Urinary bladder (tissue), 4 donors: ENCODE measurements around the gene KLC4. TPM values are rescaled to one million over a fixed set of nuclear protein-coding genes. Genes with fewer than 3 reads are reported as not detected.
A peak's percentile ranks its signal among the peaks of the same experiment; 100 is the strongest.
"Not testable (repeated sequence)": the region's sequence is repeated elsewhere in the genome, so short reads cannot be mapped to it uniquely, and the experiment has no call there.

Experiments used
- DNase-seq: peaks from one replicate; pipeline ENCODE4 v3.0.0-alpha.2; 2015; ENCODE audit errors: extremely low spot score
- H3K27ac ChIP-seq: one replicate; pipeline ENCODE4 v1.5.1; 2013; ENCODE audit warnings: low read depth, mild to moderate bottlenecking, moderate library complexity
- H3K36me3 ChIP-seq: one replicate; pipeline ENCODE4 v1.6.1; 2013; ENCODE audit warnings: mild to moderate bottlenecking, moderate library complexity; ENCODE audit not compliant: insufficient read depth
- H3K4me1 ChIP-seq: one replicate; pipeline ENCODE4 v1.6.1; 2013; ENCODE audit warnings: mild to moderate bottlenecking, moderate library complexity; ENCODE audit not compliant: insufficient read depth
- H3K4me3 ChIP-seq: one replicate; pipeline ENCODE4 v1.5.1; 2013; ENCODE audit warnings: low read depth, low read length
- WGBS: extraction: QIAGEN DNeasy Blood & Tissue Kit; methylation state at CpG from one replicate; pipeline ENCODE4 v1.1.7; 2013; 5-methylcytosine and 5-hydroxymethylcytosine counted together
- polyA plus RNA-seq: library from polyadenylated mRNA; stranded (reverse); fragments of 200-250 nt; gene quantifications from one replicate; pipeline ENCODE4 v1.2.3, GENCODE V29; 2013
- total RNA-seq: library from RNA; depleted of rRNA; stranded (reverse); fragments of >200 nt; gene quantifications from one replicate; pipeline ENCODE4 v1.2.3, GENCODE V29; 2014
- donor health status: healthy with polysubstance abuse.
- donor health status: healthy.

The KLC4 gene
- total and polyA plus RNA-seq, 2 donors, result 17.1 to 31.9 TPM

DNA sequence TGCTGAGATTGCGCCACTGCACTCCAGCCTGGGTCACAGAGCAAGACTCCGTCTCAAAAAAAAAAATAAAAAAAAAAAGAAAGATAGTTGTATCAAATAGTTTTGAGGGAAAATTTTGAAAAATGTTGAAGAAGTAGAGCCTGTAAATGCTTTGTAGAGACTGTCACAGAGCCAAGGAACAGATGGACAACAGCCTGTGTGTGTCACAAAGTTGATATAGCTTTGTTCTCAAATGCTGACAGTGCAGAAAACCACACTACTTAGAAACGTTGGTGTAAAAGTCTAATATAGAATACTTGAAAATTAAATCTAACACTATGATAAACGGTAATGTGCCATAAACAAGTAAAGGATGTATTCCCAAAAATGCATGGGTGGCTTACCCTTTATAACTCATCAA is 42.1 kb downstream of the KLC4 start:
- 55% methylated on average over 4 of the region's 4 CpGs for WGBS
- H3K27ac ChIP-seq, result no peak overlapping the region

DNA sequence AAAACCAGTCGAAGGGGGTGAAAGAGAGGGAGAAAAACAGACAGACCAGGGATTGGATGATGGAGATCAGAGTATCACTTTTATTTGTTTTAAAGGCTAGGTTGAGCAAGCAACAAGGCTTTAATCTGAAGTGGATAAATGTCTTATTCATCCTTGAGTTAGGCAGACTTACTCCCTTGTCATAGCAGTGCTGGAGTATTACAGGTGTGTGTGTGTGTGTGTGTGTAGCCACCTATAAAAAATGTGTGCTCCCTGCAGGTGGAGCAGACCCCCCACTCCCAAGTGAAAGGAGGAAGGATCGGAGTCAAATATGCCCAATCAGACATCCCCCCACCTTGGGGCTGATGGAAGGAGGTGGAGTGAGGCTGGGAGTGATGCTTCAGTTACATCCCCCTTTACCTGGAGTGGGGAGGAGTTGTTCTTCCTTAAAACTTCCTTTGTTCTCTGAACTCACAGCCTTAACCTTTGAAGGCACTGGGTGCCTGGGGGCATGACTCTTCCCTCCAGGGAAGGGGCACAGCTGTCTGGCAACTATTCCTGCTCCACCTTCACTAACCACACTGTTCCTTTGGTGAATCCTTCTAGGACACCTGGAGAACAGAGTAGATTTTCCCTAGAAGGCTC is 43.9 kb downstream of the KLC4 start:
- Histone ChIP-seq H3K36me3 (no peaks in the 10 kb centered on the region), H3K4me3 (no peak overlapping the region), H3K27ac (no peak overlapping the region), H3K4me1 (no peaks in the 10 kb centered on the region)
- no peak for DNase-seq
- WGBS, result 64% methylated on average over 2 of the region's 2 CpGs

More for the DNA sequence above, 42.1 kb downstream of the KLC4 start:
- DNase-seq, result no peak
- Histone ChIP-seq H3K36me3 (no peaks in the 10 kb centered on the region), H3K4me3 (no peak overlapping the region), H3K4me1 (no peaks in the 10 kb centered on the region)

DNA sequence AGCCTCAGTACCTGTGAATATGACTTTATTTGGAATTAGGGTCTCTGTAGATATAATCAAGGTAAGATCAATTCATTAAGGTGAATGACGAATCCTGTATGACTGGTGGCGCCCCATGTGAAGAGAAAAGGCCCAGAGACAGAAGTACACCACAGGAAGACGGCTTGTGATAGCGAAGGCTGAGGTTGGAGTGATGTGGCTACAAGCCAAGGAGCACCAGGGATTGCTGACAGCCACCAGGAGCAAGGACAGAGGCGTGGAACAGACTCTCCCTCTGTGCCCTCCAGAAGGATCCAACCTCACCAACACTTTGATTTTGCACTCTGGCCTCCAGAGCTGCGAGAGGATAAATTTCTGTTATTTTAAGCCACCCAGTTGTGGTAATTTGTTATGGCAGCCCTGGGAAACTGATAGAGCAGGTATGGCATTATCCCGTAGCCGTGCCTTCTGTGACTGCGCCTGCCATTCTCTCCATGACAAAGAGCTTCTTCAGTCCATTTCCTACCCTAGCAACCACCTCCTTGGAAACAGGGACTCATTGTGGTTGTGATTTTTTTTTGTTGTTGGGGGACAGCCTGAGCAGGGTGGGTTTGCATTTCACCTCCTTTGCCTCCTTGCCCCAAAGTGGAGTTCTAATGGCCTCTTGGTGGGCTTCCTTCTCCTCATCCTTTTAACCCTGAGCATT is 46.2 kb downstream of the KLC4 start:
- Histone ChIP-seq H3K4me1 (no peaks in the 10 kb centered on the region), H3K27ac (no peak overlapping the region), H3K36me3 (no peaks in the 10 kb centered on the region), H3K4me3 (no peak overlapping the region)
- 95% methylated on average over 9 of the region's 9 CpGs for WGBS
- DNase-seq, result no peak

DNA sequence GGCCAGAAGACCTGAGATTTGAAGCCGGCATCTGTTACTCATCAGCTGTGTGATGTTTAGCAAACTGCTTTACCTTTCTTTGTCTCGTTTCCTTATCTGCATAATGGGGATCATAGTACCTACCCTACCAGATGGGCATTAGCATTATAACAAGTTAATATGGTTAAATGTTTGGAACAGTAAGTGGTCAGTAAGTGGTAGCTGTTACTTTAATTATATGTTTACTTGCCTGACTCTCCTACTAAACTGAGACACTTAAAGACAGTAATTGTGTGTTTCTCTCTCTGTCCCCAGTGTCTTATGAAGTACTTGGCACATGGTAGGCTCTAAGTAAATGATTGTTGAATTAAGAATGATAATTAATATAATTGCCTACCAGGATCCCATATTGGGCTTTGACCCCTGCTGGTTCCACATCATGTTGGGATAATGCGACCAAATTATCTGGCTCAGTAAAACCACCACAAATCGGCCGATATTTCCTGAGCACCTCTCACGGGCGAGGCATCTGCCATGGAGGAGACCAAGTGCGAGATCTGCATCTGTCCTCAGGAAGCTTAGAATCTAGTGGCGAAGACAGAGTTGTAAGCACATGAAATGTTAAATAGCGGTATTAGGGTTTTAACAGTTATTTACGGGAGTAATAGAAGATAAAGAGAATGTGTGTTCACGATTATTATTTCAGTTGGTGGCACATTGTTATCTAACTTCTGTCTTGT is 48.1 kb downstream of the KLC4 start:
- no peak for DNase-seq
- Histone ChIP-seq H3K4me3 (no peak overlapping the region), H3K4me1 (no peaks in the 10 kb centered on the region), H3K27ac (no peak overlapping the region), H3K36me3 (no peaks in the 10 kb centered on the region)
- 91% methylated on average over 12 of the region's 12 CpGs for WGBS

DNA sequence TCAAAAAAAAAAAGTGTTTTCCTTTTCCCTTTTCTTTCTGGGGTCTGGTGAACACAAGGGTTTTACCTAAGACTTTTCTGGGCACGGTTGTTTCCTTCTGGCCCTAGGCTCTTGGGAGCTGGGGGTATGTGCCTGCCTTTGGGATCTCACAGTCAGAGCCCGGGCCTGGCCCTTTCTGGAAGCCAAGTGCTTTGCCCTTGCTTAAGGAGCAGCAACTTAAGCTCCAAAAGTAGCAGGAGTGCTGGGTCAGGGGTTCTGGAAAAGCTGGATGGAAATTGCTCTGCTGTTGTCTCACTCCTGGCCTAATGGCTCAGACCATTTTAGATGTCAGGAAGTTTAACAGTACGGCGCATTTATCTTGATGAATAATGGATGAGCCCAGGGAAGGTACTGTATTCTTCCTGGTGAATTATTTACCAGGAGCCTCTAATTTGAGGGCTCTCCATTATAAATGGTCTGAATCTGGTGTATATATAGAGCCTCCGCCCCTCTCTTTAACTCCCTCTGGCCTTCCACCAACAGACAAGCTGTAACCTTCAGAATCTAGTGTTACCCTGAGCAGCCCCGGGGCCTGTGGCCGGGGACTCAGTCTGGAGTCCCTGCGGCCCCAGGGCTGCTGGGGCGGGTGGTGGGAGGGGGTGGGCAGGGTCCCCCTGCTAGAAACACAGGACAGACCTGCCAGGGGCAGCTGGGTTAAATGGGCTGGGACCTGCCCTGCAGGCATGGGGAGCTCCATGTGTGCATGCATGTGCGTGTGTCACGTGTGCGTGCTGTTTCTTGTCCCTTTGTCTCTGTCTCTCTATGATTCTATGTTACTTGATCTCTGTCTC is 54.2 kb downstream of the KLC4 start:
- no peak for DNase-seq
- WGBS, result 45% methylated on average over 12 of the region's 12 CpGs
- peak overlapping the region; percentile 72 for H3K27ac ChIP-seq
- H3K4me3 ChIP-seq, result no peak overlapping the region
- H3K36me3 ChIP-seq, result no peaks in the 10 kb centered on the region
- H3K4me1 ChIP-seq, result peaks cover 3% of the 10 kb centered on the region

DNA sequence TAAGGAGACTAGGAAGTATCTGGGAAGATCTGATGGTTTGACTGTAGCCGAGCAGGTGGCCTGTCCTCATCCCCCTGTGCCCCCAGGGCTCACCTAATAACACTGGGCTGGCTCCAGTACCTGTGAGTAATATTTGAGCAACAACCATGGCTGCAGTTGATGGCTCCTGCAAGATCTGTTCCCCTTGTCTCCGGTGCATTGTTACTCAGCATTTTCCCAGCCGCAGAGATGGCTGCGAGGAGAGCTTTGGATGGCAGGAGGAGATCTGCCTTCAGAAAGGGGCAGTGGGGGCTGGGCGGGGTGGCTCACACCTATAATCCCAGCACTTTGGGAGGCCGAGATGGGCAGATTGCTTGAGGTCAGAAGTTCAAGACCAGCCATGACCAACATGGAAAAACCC is 55.9 kb downstream of the KLC4 start:
- DNase-seq, result no peak

DNA sequence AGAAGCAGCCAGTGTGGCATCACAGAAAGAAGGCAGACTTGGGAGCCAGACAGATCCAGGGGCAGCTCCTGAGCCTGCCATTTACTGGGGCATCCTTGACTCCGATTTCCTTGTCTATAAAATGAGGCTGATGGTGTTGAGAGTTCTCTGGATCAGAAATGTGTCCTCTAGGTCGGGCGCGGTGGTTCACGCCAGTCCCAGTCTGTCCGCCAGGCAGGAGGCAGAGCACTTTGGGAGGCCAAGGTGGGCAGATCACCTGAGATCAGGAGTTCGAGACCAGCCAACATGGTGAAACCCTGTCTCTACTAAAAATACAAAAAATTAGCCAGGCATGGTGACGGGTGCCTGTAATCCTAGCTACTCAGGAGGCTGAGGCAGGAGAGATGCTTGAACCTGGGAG is 58.0 kb downstream of the KLC4 start:
- 96% methylated on average over 8 of the region's 8 CpGs for WGBS

More for the DNA sequence above, 55.9 kb downstream of the KLC4 start:
- Histone ChIP-seq H3K4me1 (peaks cover 3% of the 10 kb centered on the region), H3K36me3 (no peaks in the 10 kb centered on the region), H3K27ac (no peak overlapping the region), H3K4me3 (no peak overlapping the region)
- WGBS, result 87% methylated on average over 6 of the region's 6 CpGs

DNA sequence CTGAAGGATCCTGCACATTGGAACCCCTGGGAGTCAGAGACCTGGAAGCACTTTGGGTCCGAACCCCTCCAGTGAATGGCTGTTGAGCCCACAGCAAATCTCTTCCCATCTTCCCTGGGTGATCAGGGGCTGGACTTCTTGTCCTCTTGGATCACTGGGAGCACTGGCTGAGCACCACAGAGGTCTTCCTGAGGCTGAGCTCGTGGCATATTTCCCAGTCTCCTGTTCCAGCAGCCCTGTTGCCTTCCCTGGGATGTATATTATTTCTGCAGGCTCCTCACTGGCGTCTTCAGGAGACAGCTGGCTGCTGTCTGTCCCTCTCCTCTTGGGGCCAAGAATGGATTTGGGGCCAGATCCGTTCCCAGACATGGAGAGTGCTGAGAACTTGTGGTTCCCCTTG is 60.1 kb downstream of the KLC4 start:
- Histone ChIP-seq H3K4me3 (no peak overlapping the region), H3K27ac (no peak overlapping the region), H3K4me1 (no peaks in the 10 kb centered on the region), H3K36me3 (no peaks in the 10 kb centered on the region)
- DNase-seq, result no peak
- WGBS, result 40% methylated on average over 4 of the region's 4 CpGs

More for the DNA sequence above, 58.0 kb downstream of the KLC4 start:
- not testable (repeated sequence) for H3K27ac ChIP-seq, H3K36me3 ChIP-seq, H3K4me1 ChIP-seq, H3K4me3 ChIP-seq, DNase-seq

DNA sequence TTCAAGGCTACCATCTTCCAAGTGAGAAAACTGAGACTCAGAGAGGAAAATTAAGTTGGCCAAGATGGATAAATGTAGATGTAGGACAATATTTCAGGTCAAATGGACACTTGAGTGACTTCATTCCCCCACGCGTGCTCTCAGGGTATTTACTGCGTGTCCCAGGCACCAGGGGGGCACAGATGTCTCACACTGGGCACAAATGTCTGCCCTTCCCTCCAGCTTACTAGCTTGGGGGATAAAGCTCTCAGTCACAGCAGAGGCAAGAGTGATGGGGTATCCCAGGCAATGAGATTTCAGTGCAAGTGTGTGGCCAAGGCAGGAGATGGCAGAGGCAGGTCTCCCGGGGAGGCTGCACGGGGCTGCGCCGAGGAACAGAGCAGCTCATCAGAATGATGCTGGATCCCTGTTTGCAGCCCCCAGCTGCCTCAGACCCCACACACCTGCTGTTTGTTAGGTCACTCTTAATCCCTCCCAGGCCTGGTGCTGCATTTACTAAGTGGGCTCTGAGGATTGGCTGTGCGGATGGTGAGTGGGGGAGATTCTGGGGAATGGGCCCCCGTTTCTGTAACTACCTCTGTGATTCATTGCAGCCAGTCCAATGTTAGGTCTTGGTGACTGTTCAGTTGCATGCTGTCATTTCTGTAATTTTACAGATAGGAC is 60.8 kb downstream of the KLC4 start:
- Histone ChIP-seq H3K36me3 (no peaks in the 10 kb centered on the region), H3K27ac (no peak overlapping the region), H3K4me3 (no peak overlapping the region), H3K4me1 (no peaks in the 10 kb centered on the region)
- DNase-seq, result no peak
- 85% methylated on average over 9 of the region's 9 CpGs for WGBS

DNA sequence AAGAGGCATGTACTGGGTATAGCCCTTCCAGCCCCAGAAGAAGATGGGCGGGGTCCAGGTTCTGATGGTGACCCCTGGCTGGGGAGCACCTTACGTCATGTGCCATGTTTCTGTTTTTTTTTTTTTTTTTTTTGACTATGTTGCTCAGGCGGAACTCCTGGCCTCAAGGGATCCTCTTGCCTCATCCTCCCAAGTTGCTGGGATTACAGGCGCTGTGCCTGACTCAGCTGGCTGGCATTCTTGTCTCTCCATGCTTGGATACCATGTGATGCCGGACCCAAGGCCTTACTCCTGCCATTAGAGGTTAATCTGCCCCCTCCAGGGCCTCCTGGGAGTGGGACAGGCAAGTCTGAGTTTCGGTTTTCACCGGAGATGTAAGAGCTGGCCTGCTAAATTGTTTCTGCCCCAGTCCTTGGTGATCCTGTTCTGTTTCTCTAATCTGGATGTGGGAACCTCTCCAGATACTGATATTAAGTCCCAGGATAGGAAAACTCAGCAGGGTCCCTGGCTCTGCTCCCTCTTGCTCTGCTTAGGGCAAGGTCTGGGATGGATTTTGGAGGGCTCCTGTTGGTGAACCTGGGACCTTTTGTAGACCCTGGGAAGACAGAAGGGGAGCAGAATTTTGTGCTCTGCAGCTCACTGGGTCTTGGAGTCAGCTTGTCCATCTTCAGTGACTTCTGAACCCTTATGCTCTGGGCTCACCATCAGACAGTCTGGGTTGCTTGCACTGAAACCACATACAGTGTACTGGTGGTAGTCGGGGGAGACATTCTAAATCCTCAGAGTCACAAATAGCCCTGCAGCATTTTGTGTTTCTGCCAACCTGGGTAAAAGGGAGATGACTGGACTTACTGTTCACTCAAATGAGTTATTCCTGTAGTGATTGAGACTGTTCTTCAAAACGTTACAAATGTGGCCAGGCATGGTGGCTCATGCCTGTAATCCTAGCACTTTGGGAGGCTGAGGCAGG is 61.8 kb downstream of the KLC4 start:
- H3K4me3 ChIP-seq, result no peak overlapping the region
- no peak for DNase-seq
- 34% methylated on average over 9 of the region's 9 CpGs for WGBS
- H3K4me1 ChIP-seq, result no peaks in the 10 kb centered on the region
- H3K27ac ChIP-seq, result peak overlapping the region; percentile 55
- H3K36me3 ChIP-seq, result no peaks in the 10 kb centered on the region

DNA sequence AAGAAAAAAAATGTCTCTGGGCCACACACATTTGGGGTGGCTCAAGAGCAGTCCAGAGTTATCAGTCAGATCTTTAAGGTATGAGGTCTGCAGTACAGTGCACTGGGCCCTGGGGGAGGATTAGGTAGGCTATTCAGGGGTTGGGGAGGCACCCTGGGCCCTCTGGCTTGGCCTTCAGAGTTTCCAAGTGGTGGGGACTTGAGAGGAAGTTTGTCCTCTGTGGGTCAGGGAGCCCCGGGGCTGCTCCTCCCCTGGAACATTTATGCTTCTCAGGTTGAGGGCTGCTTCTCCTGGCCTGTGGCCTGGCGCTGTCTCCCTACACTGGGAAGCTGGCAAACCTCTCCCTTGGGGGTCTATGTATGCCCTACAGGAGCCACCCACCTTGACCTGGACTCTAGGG is 62.7 kb downstream of the KLC4 start:
- no peaks in the 10 kb centered on the region for H3K36me3 ChIP-seq
- H3K27ac ChIP-seq, result no peak overlapping the region
- H3K4me1 ChIP-seq, result no peaks in the 10 kb centered on the region
- no peak overlapping the region for H3K4me3 ChIP-seq
- no peak for DNase-seq
- WGBS, result 69% methylated on average over 2 of the region's 2 CpGs
